ENCODE results near the gene RNGTT.

- TF ChIP-seq, protein P1, sequence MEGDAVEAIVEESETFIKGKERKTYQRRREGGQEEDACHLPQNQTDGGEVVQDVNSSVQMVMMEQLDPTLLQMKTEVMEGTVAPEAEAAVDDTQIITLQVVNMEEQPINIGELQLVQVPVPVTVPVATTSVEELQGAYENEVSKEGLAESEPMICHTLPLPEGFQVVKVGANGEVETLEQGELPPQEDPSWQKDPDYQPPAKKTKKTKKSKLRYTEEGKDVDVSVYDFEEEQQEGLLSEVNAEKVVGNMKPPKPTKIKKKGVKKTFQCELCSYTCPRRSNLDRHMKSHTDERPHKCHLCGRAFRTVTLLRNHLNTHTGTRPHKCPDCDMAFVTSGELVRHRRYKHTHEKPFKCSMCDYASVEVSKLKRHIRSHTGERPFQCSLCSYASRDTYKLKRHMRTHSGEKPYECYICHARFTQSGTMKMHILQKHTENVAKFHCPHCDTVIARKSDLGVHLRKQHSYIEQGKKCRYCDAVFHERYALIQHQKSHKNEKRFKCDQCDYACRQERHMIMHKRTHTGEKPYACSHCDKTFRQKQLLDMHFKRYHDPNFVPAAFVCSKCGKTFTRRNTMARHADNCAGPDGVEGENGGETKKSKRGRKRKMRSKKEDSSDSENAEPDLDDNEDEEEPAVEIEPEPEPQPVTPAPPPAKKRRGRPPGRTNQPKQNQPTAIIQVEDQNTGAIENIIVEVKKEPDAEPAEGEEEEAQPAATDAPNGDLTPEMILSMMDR (conservative IDR thresholded peaks at IDR 0.05 in 1 of 2, IDR thresholded peaks at IDR 0.05 in 1 of 2; ENCODE audit: extremely low read depth in 1 of 2, insufficient read depth in 1 of 2, low read depth in 1 of 2, low read length in 2 of 2): no peak
- no peak for TF ChIP-seq EZH2 (IDR thresholded peaks at IDR 0.05; ENCODE audit: borderline replicate concordance, low read length)
Observed at GRCh38 chr6:88871498-88871897, 91.9 kb downstream of the RNGTT start.

All from mammary epithelial cell (primary cell).